ENCODE results near the gene SYS1. TPM values are rescaled to one million over a fixed set of nuclear protein-coding genes. Genes with fewer than 3 reads are reported as not detected.

The SYS1 gene
- polyA plus RNA-seq, 1 of the 3 experiments (the other 2 are of a cell fraction) = 26.5 TPM

DNA sequence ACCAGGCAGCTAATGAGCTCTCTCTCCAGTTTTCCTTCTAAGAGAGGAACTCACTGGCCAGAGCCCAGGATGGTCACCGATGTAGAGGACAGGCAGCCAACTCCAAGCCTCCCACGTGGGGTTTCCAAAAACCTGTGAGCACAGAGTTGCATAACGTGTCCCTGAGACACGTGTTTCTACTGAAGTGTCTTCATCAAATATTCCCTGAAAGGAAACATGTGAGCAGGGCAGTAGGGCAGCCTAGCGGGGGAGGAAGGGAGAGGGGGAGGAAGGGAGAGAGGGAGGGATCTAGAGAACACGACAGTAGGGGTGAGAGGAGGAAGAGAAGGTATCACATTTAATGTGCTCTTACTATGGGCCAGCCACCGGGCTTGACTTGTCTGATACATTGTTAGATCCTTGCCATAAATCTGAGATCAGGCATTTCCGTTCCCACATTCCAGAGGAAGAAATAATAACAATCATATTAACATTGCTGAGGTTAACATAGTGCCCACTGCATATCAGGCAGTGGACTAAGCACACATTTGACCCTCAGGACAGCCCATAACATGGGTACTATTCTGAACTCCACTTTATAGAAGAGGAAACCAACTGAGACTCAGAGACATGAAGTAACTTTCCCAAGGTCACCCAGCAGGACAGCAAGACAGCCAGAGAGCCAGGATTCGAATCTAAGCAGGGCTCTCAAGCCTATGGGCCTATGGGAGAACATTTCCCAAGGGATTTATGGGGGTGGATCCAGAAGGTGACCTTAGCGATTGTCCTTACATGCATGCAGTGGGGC lies 4.5 kb upstream of the SYS1 start:
- CTCF ChIA-PET = interaction anchor here (1.3 to 5.6 kb wide), 3 partner anchors 15 to 413 kb away, joined by 4 to 80 read pairs (median 6); no protein-coding TSS in a partner anchor
- Histone ChIP-seq H3K9me2 (no peaks in the 10 kb centered on the region), H3K9me3 (no peaks in the 10 kb centered on the region), H3K27me3 (ENCODE audit: insufficient read depth) (no peaks in the 10 kb centered on the region), H2AFZ (ENCODE audit: low read depth) (peak overlapping the region; percentile 59; the same call in 1 of the 2 replicates), H3K36me3 (replicated peaks in 1 of 2; ENCODE audit: control insufficient read depth in 1 of 2, insufficient read depth in 2 of 2, low read length in 1 of 2) (no peaks in the 10 kb centered on the region), H4K20me1 (ENCODE audit: insufficient read depth) (no peaks in the 10 kb centered on the region), H3K4me3 (ENCODE audit: low read depth in 2 of 2, low read length in 1 of 2) (no peak overlapping the region), H3F3A (replicated peaks; ENCODE audit: insufficient read depth) (peaks cover 10% of the 10 kb centered on the region), H3K4me1 (ENCODE audit: control insufficient read depth in 1 of 2, insufficient read depth in 2 of 2, low read depth in 1 of 2, low read length in 1 of 2) (peaks cover 0 to 2% of the 10 kb centered on the region in 2 experiments; a peak in 2 of 4 replicates), H3K4me2 (peak overlapping the region; percentile 26; the same call in 1 of the 2 replicates), H3K9ac (peak overlapping the region; percentile 14; the same call in 1 of the 2 replicates), H3K27ac (ENCODE audit: low read depth in 2 of 2, low read length in 1 of 2) (peak overlapping the region; percentile 43 to 44; a peak in 3 of 4 replicates), H3K79me2 (ENCODE audit: insufficient read depth) (peaks cover under 1% of the 10 kb centered on the region; the same call in 1 of the 2 replicates)
- 68% methylated on average over 10 of the region's 10 CpGs for WGBS (ENCODE audit: low lambda C conversion rate)
- POLR2A ChIA-PET = interaction anchor here (1.2 kb wide), 1 partner anchor 12 kb away, joined by 3 read pairs; no protein-coding TSS in a partner anchor
- TF ChIP-seq, protein P1, sequence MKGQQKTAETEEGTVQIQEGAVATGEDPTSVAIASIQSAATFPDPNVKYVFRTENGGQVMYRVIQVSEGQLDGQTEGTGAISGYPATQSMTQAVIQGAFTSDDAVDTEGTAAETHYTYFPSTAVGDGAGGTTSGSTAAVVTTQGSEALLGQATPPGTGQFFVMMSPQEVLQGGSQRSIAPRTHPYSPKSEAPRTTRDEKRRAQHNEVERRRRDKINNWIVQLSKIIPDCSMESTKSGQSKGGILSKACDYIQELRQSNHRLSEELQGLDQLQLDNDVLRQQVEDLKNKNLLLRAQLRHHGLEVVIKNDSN (IDR thresholded peaks at IDR 0.05; ENCODE audit: borderline replicate concordance, low read depth) = no peak
- TF ChIP-seq, protein P2, sequence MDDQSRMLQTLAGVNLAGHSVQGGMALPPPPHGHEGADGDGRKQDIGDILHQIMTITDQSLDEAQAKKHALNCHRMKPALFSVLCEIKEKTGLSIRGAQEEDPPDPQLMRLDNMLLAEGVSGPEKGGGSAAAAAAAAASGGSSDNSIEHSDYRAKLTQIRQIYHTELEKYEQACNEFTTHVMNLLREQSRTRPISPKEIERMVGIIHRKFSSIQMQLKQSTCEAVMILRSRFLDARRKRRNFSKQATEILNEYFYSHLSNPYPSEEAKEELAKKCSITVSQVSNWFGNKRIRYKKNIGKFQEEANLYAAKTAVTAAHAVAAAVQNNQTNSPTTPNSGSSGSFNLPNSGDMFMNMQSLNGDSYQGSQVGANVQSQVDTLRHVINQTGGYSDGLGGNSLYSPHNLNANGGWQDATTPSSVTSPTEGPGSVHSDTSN (IDR thresholded peaks at IDR 0.05) = 0 out of 2 replicates have a peak, but pooled peaks have one; percentile 14
- no peak for DNase-seq

DNA sequence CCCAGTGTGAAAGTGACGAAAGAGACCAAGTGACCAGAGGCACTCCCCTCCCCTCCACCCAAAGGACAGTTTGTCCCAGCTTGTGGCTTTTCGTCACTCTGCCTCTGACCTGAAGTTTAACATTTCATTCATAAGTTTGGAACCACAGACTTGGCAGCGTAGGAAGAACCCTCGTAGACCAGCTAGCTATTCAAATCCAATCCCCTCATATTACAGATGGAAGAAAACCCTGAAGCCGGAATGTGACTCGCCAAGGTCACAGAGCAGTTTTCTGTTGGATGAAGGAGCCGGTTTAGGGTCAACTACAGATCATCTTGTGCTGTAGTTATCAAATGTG lies 3.9 kb upstream of the SYS1 start:
- CTCF ChIA-PET = interaction anchor here (1.0 to 5.6 kb wide), 5 partner anchors 11 to 412 kb away, joined by 3 to 80 read pairs (median 4); partner anchors contain the start of gene SDC4
- no peak overlapping the region for H2AFZ ChIP-seq (ENCODE audit: low read depth)

More for the DNA sequence above, 3.9 kb upstream of the SYS1 start:
- no peaks in the 10 kb centered on the region for H4K20me1 ChIP-seq (ENCODE audit: insufficient read depth)
- DNase-seq = no peak
- H3K36me3 ChIP-seq (replicated peaks in 1 of 2; ENCODE audit: control insufficient read depth in 1 of 2, insufficient read depth in 2 of 2, low read length in 1 of 2) = no peaks in the 10 kb centered on the region
- H3K9ac ChIP-seq = no peak overlapping the region
- WGBS (ENCODE audit: low lambda C conversion rate) = 89% methylated on average over 7 of the region's 7 CpGs
- peaks cover 0 to 5% of the 10 kb centered on the region in 2 experiments; a peak in 2 of 4 replicates for H3K4me1 ChIP-seq (ENCODE audit: control insufficient read depth in 1 of 2, insufficient read depth in 2 of 2, low read depth in 1 of 2, low read length in 1 of 2)
- H3F3A ChIP-seq (replicated peaks; ENCODE audit: insufficient read depth) = peaks cover 10% of the 10 kb centered on the region
- peak overlapping the region; percentile 23 to 43; a peak in 3 of 4 replicates for H3K27ac ChIP-seq (ENCODE audit: low read depth in 2 of 2, low read length in 1 of 2)
- H3K9me3 ChIP-seq = no peaks in the 10 kb centered on the region
- H3K9me2 ChIP-seq = no peaks in the 10 kb centered on the region
- H3K27me3 ChIP-seq (ENCODE audit: insufficient read depth) = no peaks in the 10 kb centered on the region
- POLR2A ChIA-PET = interaction anchor here (0.8 to 1.2 kb wide), 2 partner anchors 10 to 12 kb away, joined by 3 to 4 read pairs; no protein-coding TSS in a partner anchor
- TF ChIP-seq ELF1 (IDR thresholded peaks at IDR 0.05) (no peak), RCOR1 (IDR thresholded peaks at IDR 0.05; ENCODE audit: low read length) (no peak), NRF1 (IDR thresholded peaks at IDR 0.05; ENCODE audit: low read depth, low read length) (no peak), MXI1 (IDR thresholded peaks at IDR 0.05; ENCODE audit: low read depth, low read length) (no peak), SMC3 (IDR thresholded peaks at IDR 0.05; ENCODE audit: low read depth, low read length) (no peak), TAF1 (IDR thresholded peaks at IDR 0.05; ENCODE audit: borderline replicate concordance, low read depth, low read length) (no peak), JUND (IDR thresholded peaks at IDR 0.05) (no peak), TCF12 (IDR thresholded peaks at IDR 0.05) (no peak)
- TF ChIP-seq, protein P3, sequence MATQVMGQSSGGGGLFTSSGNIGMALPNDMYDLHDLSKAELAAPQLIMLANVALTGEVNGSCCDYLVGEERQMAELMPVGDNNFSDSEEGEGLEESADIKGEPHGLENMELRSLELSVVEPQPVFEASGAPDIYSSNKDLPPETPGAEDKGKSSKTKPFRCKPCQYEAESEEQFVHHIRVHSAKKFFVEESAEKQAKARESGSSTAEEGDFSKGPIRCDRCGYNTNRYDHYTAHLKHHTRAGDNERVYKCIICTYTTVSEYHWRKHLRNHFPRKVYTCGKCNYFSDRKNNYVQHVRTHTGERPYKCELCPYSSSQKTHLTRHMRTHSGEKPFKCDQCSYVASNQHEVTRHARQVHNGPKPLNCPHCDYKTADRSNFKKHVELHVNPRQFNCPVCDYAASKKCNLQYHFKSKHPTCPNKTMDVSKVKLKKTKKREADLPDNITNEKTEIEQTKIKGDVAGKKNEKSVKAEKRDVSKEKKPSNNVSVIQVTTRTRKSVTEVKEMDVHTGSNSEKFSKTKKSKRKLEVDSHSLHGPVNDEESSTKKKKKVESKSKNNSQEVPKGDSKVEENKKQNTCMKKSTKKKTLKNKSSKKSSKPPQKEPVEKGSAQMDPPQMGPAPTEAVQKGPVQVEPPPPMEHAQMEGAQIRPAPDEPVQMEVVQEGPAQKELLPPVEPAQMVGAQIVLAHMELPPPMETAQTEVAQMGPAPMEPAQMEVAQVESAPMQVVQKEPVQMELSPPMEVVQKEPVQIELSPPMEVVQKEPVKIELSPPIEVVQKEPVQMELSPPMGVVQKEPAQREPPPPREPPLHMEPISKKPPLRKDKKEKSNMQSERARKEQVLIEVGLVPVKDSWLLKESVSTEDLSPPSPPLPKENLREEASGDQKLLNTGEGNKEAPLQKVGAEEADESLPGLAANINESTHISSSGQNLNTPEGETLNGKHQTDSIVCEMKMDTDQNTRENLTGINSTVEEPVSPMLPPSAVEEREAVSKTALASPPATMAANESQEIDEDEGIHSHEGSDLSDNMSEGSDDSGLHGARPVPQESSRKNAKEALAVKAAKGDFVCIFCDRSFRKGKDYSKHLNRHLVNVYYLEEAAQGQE (IDR thresholded peaks at IDR 0.05; ENCODE audit: low read depth, low read length) = no peak
- TF ChIP-seq, protein P4, sequence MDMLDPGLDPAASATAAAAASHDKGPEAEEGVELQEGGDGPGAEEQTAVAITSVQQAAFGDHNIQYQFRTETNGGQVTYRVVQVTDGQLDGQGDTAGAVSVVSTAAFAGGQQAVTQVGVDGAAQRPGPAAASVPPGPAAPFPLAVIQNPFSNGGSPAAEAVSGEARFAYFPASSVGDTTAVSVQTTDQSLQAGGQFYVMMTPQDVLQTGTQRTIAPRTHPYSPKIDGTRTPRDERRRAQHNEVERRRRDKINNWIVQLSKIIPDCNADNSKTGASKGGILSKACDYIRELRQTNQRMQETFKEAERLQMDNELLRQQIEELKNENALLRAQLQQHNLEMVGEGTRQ (IDR thresholded peaks at IDR 0.05; ENCODE audit: borderline replicate concordance, low read depth, low read length) = no peak
- TF ChIP-seq, protein P5, sequence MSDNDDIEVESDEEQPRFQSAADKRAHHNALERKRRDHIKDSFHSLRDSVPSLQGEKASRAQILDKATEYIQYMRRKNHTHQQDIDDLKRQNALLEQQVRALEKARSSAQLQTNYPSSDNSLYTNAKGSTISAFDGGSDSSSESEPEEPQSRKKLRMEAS (IDR thresholded peaks at IDR 0.05; ENCODE audit: low read depth) = no peak
- no peak overlapping the region for H3K4me3 ChIP-seq (ENCODE audit: low read depth in 2 of 2, low read length in 1 of 2)
- H3K79me2 ChIP-seq (ENCODE audit: insufficient read depth) = peaks cover 7% of the 10 kb centered on the region
- peak overlapping the region; percentile 26; the same call in 1 of the 2 replicates for H3K4me2 ChIP-seq
